GM23338 (cell line): Measurements from ENCODE around the gene SAMD4A.

Experiments
- CREB1 ChIP-seq: fragments of 250-450 bp; sonication (Bioruptor Pico); IDR thresholded peaks from 2 replicates; pipeline ENCODE4 v1.5.0; 2020; ENCODE audit warnings: low read depth, mild to moderate bottlenecking, moderate library complexity
- CTCF ChIP-seq, 2 experiments: fragments of 200-600 bp in 1 of 2; sonication (generic) in 1 of 2; conservative IDR thresholded peaks; 2 replicates each; pipeline versions ENCODE4 v1.5.1 to v1.6.1; 2016 to 2017; ENCODE audit warnings: antibody characterized with exemption in 2 of 2, low read depth in 2 of 2, mild to moderate bottlenecking in 2 of 2, moderate library complexity in 1 of 2
- EZH2 ChIP-seq: fragments of 200-600 bp; sonication (generic); IDR thresholded peaks from one replicate; pipeline ENCODE4 v1.8.0; 2017; ENCODE audit warnings: antibody characterized with exemption, mild to moderate bottlenecking, low read depth; ENCODE audit not compliant: unreplicated experiment
- EZH2phosphoT487 ChIP-seq: fragments of 200-600 bp; sonication (generic); IDR thresholded peaks from one replicate; pipeline ENCODE4 v1.8.1; 2018; ENCODE audit warnings: antibody characterized with exemption; ENCODE audit not compliant: unreplicated experiment
- JUNB ChIP-seq: IDR thresholded peaks from one replicate; pipeline ENCODE4 v1.6.1; 2016; ENCODE audit warnings: antibody characterized with exemption; ENCODE audit not compliant: unreplicated experiment
- POLR2AphosphoS5 ChIP-seq: IDR thresholded peaks from 2 replicates; pipeline ENCODE4 v1.6.1; 2016; ENCODE audit warnings: antibody characterized with exemption, low read depth
- STAT1 ChIP-seq: IDR thresholded peaks from one replicate; pipeline ENCODE4 v1.6.1; 2016; ENCODE audit warnings: antibody characterized with exemption; ENCODE audit not compliant: unreplicated experiment
- ZNF331 ChIP-seq: fragments of 250-450 bp; sonication (Bioruptor Pico); IDR thresholded peaks from 2 replicates; pipeline ENCODE4 v1.5.0; 2020; ENCODE audit warnings: low read depth, mild to moderate bottlenecking, moderate library complexity
- ZNF462 ChIP-seq: fragments of 250-450 bp; sonication (Bioruptor Pico); IDR thresholded peaks from 2 replicates; pipeline ENCODE4 v1.5.0; 2020; ENCODE audit warnings: mild to moderate bottlenecking, moderate library complexity
- TF ChIP-seq, protein P1 (sequence below): IDR thresholded peaks from one replicate; pipeline ENCODE4 v1.6.1; 2018; ENCODE audit warnings: antibody characterized with exemption; ENCODE audit not compliant: unreplicated experiment
- TF ChIP-seq, protein P2 (sequence below): IDR thresholded peaks from 2 replicates; pipeline ENCODE4 v1.6.1; 2016; ENCODE audit warnings: antibody characterized with exemption

DNA sequence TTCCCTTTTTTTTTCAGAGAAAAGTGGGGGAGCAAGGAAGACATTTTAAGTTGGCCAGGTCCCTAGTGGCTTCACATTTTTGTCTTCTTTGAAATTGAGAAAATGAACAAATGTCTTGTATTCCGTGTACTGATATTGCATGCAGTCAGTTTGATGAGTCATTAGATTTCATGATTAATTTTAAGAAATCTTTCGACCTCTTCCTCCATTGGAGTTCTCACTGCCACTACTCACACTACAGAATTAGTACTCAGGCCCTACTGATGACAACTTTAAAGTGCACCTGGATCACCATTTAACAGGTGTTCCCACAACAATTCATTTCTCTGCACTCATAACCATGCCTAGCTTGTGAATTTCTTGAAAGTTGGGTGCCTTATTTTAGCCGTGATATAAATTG is 50.5 kb downstream of the SAMD4A start:
- TF ChIP-seq POLR2AphosphoS5 (no peak), EZH2 (no peak), CTCF (conservative IDR thresholded peaks at IDR 0.05; ENCODE audit: low read depth in 2 of 2) (no peak), JUNB (no peak), EZH2phosphoT487 (no peak), CREB1 (CRISPR knock-in tag) (no peak), STAT1 (no peak), ZNF462 (CRISPR knock-in tag) (no peak), ZNF331 (CRISPR knock-in tag) (no peak)
- TF ChIP-seq, protein P1, sequence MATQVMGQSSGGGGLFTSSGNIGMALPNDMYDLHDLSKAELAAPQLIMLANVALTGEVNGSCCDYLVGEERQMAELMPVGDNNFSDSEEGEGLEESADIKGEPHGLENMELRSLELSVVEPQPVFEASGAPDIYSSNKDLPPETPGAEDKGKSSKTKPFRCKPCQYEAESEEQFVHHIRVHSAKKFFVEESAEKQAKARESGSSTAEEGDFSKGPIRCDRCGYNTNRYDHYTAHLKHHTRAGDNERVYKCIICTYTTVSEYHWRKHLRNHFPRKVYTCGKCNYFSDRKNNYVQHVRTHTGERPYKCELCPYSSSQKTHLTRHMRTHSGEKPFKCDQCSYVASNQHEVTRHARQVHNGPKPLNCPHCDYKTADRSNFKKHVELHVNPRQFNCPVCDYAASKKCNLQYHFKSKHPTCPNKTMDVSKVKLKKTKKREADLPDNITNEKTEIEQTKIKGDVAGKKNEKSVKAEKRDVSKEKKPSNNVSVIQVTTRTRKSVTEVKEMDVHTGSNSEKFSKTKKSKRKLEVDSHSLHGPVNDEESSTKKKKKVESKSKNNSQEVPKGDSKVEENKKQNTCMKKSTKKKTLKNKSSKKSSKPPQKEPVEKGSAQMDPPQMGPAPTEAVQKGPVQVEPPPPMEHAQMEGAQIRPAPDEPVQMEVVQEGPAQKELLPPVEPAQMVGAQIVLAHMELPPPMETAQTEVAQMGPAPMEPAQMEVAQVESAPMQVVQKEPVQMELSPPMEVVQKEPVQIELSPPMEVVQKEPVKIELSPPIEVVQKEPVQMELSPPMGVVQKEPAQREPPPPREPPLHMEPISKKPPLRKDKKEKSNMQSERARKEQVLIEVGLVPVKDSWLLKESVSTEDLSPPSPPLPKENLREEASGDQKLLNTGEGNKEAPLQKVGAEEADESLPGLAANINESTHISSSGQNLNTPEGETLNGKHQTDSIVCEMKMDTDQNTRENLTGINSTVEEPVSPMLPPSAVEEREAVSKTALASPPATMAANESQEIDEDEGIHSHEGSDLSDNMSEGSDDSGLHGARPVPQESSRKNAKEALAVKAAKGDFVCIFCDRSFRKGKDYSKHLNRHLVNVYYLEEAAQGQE = no peak
- TF ChIP-seq, protein P2, sequence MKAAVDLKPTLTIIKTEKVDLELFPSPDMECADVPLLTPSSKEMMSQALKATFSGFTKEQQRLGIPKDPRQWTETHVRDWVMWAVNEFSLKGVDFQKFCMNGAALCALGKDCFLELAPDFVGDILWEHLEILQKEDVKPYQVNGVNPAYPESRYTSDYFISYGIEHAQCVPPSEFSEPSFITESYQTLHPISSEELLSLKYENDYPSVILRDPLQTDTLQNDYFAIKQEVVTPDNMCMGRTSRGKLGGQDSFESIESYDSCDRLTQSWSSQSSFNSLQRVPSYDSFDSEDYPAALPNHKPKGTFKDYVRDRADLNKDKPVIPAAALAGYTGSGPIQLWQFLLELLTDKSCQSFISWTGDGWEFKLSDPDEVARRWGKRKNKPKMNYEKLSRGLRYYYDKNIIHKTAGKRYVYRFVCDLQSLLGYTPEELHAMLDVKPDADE = no peak
